Common myeloid progenitor, CD34-positive (primary cell): Measurements from ENCODE around the gene SPATA46.

ENCODE experiments used
- CTCF ChIA-PET: fragments of 350-600 bp; sonication (Branson Sonifier 250); formaldehyde crosslinking; loops from one replicate; lab custom pipeline; 2021; ENCODE audit warnings: antibody characterized with exemption; lab: Charles Lee
- POLR2A ChIA-PET: fragments of 350-600 bp; sonication (Branson Sonifier 250); formaldehyde crosslinking; loops from one replicate; lab custom pipeline; 2021; ENCODE audit warnings: antibody characterized with exemption; lab: Charles Lee
- DNase-seq, 3 donors: peaks; one replicate each; pipeline versions ENCODE4 v3.0.0 to v3.0.0-alpha.2; 2013
- H3K27ac ChIP-seq, 2 experiments: 1 replicate in 1 of 2; 2 replicates in 1 of 2; pipeline ENCODE4 v1.7.0; 2013; ENCODE audit warnings: inconsistent platforms in 2 of 2, low read length in 2 of 2, mild to moderate bottlenecking in 2 of 2, low read depth in 1 of 2, moderate library complexity in 1 of 2; ENCODE audit not compliant: severe bottlenecking in 2 of 2, insufficient read depth in 1 of 2, poor library complexity in 1 of 2
- H3K27me3 ChIP-seq, 5 experiments: replicated peaks in 2 of 5; 1 replicate in 3 of 5; 2 replicates in 2 of 5; pipeline versions ENCODE4 v1.6.1 to v1.7.0; 2013; ENCODE audit warnings: low read length in 4 of 5, mild to moderate bottlenecking in 2 of 5, moderate library complexity in 2 of 5, inconsistent platforms in 1 of 5; ENCODE audit not compliant: insufficient read depth in 5 of 5, control insufficient read depth in 4 of 5
- H3K36me3 ChIP-seq, 4 experiments: 1 replicate in 2 of 4; 2 replicates in 2 of 4; pipeline versions ENCODE4 v1.6.1 to v1.7.0; 2013; ENCODE audit warnings: low read length in 3 of 4, control low read depth in 1 of 4, mild to moderate bottlenecking in 1 of 4; ENCODE audit not compliant: control insufficient read depth in 4 of 4, insufficient read depth in 4 of 4
- H3K4me1 ChIP-seq, 4 experiments: 1 replicate in 3 of 4; 2 replicates in 1 of 4; pipeline versions ENCODE4 v1.6.1 to v1.7.1; 2013; ENCODE audit warnings: low read length in 3 of 4, mild to moderate bottlenecking in 3 of 4, control low read depth in 1 of 4, inconsistent platforms in 1 of 4, moderate library complexity in 1 of 4; ENCODE audit not compliant: control insufficient read depth in 4 of 4, insufficient read depth in 4 of 4; ENCODE audit errors: control extremely low read depth in 1 of 4
- H3K4me3 ChIP-seq, 7 experiments: 1 replicate in 4 of 7; 2 replicates in 3 of 7; pipeline versions ENCODE4 v1.5.1 to v1.7.0; 2013; ENCODE audit warnings: mild to moderate bottlenecking in 7 of 7, low read length in 6 of 7, moderate library complexity in 6 of 7, inconsistent platforms in 2 of 7, low read depth in 2 of 7, control low read depth in 1 of 7; ENCODE audit not compliant: insufficient read depth in 4 of 7, control insufficient read depth in 1 of 7; ENCODE audit errors: extremely low read depth in 1 of 7
- H3K9me3 ChIP-seq, 5 experiments: 1 replicate in 4 of 5; 2 replicates in 1 of 5; pipeline versions ENCODE4 v1.6.1 to v1.7.1; 2013; ENCODE audit warnings: low read length in 4 of 5, mild to moderate bottlenecking in 2 of 5, inconsistent platforms in 1 of 5, low read depth in 1 of 5, moderate library complexity in 1 of 5; ENCODE audit not compliant: control insufficient read depth in 4 of 5, insufficient read depth in 2 of 5; ENCODE audit errors: control extremely low read depth in 1 of 5
- WGBS: methylation state at CpG from one replicate; pipeline ENCODE4 v1.1.5; 2013; ENCODE audit not compliant: insufficient coverage; 5-methylcytosine and 5-hydroxymethylcytosine counted together

SPATA46 gene

DNA sequence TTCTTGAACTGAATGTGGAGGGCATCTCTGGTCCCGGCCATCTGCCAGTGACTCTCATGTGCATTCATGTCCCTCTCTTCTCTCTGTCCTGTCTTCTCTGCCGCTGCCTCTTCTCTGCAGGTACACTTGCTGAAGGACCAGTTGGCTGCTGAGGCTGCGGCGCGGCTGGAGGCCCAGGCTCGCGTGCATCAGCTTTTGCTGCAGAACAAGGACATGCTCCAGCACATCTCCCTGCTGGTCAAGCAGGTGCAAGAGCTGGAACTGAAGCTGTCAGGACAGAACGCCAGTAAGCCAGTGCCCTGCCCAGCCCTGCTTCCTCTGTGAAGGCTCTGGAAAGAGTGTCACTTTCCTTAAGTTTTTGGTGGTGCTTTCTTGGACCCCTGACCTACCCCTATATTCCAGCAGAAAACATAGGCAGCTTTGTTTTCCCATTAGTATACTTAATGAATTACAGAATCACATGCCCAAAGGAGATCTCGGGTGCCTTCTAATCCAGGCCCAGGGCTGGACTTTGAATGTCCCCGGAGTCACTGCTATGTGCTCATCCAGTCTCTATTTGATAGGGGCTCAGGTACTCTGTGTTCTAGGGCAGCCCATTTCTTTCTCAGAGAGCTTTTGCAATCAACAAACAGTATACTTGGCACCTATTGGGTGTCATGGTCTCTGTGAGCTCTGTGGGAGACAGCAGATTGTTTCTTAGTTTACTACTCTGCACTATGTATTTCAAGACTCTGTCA is 11.2 kb downstream of the SPATA46 start:
- no peak for DNase-seq
- Histone ChIP-seq H3K4me1 (no peaks in the 10 kb centered on the region), H3K4me3 (no peak overlapping the region), H3K27ac (no peak overlapping the region), H3K9me3 (no peaks in the 10 kb centered on the region), H3K36me3 (no peaks in the 10 kb centered on the region), H3K27me3 (no peaks in the 10 kb centered on the region)
- CTCF ChIA-PET, result interaction anchor here (1.1 to 2.5 kb wide), 2 partner anchors 10 kb away, joined by 3 to 8 read pairs; no protein-coding TSS in a partner anchor
- WGBS, result 89% methylated on average over 9 of the region's 10 CpGs
- POLR2A ChIA-PET, result no interaction called here

DNA sequence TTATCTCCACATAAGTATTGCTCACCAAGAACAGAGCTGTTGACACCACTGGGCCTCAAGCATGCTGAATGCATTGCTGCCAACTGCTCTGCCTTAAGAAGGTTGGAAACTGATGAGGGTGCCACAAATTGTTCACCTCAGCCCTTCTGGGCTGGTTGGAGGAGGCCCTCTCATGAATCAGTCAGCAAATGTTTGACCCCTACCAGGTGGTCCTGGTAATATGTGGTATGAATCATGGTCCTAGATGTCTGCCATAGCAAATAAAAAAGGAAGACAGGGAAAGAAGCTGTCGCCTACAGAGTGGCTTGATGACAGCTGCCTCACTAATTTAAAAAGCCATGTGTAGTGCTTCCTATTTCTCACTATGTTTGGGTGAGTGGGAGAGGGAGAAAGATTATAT is 12.2 kb downstream of the SPATA46 start:
- H3K27me3 ChIP-seq, result no peaks in the 10 kb centered on the region
- CTCF ChIA-PET, result interaction anchor here (0.8 to 2.8 kb wide), 3 partner anchors 8 to 15 kb away, joined by 3 to 11 read pairs (median 8); no protein-coding TSS in a partner anchor
- no peaks in the 10 kb centered on the region for H3K36me3 ChIP-seq
- no peak overlapping the region for H3K4me3 ChIP-seq
- no peaks in the 10 kb centered on the region for H3K4me1 ChIP-seq
- no peak for DNase-seq
- WGBS, result 90% methylated on average over 1 of the region's 1 CpG
- no peak overlapping the region for H3K27ac ChIP-seq
- POLR2A ChIA-PET, result no interaction called here
- no peaks in the 10 kb centered on the region for H3K9me3 ChIP-seq

DNA sequence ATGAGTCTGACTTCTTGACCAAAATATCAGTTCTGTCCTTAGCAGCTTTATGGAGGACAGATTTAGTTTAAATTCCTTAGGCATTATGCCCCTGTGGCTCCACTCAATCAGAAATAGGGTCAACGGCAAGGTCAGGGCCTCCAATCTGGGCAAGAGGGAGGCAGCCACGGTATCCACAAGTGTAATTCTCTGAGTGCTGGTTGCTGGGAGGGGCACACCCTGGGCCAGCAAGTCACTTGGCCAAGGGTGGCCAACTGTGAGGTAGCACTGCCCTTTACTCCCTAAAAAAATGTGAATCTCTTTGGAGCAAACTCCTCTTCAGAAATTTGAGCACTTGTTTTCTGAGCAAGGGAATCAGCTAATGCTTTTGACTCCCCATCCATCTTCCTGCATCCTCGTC is 12.8 kb downstream of the SPATA46 start:
- POLR2A ChIA-PET, result no interaction called here
- Histone ChIP-seq H3K27ac (no peak overlapping the region), H3K4me3 (no peak overlapping the region), H3K9me3 (no peaks in the 10 kb centered on the region), H3K27me3 (no peaks in the 10 kb centered on the region), H3K36me3 (no peaks in the 10 kb centered on the region), H3K4me1 (no peaks in the 10 kb centered on the region)
- 100% methylated on average over 2 of the region's 3 CpGs for WGBS
- DNase-seq, result no peak
- CTCF ChIA-PET, result interaction anchor here (2.5 to 2.8 kb wide), 2 partner anchors 8 to 9 kb away, joined by 8 to 11 read pairs; no protein-coding TSS in a partner anchor

DNA sequence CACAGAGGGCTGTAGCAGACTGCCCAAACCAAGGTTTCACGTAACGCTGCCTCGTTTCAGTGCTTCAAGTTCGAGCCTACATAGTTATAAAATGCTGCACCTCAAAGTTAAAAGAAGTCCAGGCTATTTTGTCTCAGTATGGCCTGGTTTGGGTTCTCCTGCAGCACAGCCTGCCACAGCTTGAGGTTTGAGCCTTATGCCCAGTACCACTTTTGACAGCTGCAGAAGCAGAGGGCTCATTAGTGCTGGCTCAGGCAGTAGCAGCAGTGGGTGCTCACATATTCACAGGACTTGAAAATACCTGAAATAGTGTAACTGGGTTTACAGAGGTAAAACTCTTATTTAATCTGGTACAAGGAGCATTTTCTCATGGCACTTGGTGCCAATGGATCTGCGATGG is 15.3 kb downstream of the SPATA46 start:
- Histone ChIP-seq H3K4me1 (no peaks in the 10 kb centered on the region), H3K4me3 (no peak overlapping the region), H3K27me3 (no peaks in the 10 kb centered on the region), H3K9me3 (no peaks in the 10 kb centered on the region), H3K27ac (no peak overlapping the region), H3K36me3 (no peaks in the 10 kb centered on the region)
- no peak for DNase-seq
- CTCF ChIA-PET, result interaction anchor here (1.1 kb wide), 1 partner anchor 10 kb away, joined by 3 read pairs; no protein-coding TSS in a partner anchor
- 93% methylated on average over 5 of the region's 5 CpGs for WGBS
- POLR2A ChIA-PET, result no interaction called here

DNA sequence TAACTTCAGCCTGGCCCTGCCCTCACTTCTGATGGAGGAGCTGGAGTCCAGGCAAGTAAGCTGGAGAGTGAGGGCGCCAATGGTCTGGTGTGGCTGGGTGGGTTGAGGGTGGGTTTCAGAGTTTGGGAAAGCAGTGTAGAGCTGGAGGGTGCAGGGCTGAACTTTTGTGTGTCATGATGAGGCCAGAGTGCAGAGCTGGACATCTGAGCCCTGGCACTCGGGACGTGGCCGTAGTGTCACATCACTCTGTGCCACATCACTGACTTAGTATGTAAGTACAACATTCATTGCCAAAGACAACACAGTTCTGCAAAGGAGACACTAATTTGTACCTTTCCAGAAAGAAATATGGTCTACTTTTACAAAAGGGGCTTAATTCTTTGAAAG is 15.8 kb downstream of the SPATA46 start:
- H3K27me3 ChIP-seq, result no peaks in the 10 kb centered on the region
- no peak for DNase-seq
- WGBS, result 100% methylated on average over 3 of the region's 4 CpGs

DNA sequence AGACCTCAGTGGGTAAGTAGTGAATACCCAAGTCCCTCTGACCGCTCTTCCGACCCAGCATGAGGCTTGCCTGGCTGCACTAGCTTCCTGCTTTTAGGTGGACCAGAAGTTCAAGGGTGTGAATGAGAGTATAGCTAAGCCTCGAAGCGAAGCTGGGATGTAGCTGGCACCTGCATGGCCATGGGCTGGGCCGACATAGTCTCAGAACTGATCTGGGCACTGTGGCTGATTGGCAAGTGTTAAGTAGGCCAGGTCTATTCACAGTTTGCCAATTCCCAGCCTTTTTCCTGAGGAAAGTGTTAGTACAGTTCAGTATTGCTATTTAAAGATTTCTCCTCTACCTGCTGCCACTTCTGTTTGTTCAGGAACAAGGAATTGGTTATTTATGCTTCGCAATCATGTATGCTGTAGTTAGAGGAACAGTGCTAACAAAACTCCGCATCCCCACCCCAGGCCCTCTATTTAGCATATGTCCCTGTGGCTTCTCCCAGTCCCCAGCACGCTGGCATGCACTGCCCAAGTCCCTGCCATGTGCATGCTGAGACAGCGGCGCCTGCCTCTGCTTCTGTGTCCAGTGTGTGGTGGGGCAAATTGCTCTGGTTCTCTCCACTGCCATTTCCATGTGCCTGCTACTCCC is 16.3 kb downstream of the SPATA46 start:
- POLR2A ChIA-PET, result no interaction called here
- WGBS, result 99% methylated on average over 7 of the region's 10 CpGs

More for the DNA sequence above, 15.8 kb downstream of the SPATA46 start:
- no peaks in the 10 kb centered on the region for H3K36me3 ChIP-seq
- no peaks in the 10 kb centered on the region for H3K9me3 ChIP-seq
- ChIA-PET POLR2A (no interaction called here), CTCF (interaction anchor here (1.1 kb wide), 1 partner anchor 11 kb away, joined by 3 read pairs; no protein-coding TSS in a partner anchor)
- no peak overlapping the region for H3K27ac ChIP-seq
- no peaks in the 10 kb centered on the region for H3K4me1 ChIP-seq
- no peak overlapping the region for H3K4me3 ChIP-seq

More for the DNA sequence above, 16.3 kb downstream of the SPATA46 start:
- H3K27me3 ChIP-seq, result no peaks in the 10 kb centered on the region
- no peaks in the 10 kb centered on the region for H3K4me1 ChIP-seq
- H3K4me3 ChIP-seq, result no peak overlapping the region
- no peak for DNase-seq
- no peaks in the 10 kb centered on the region for H3K36me3 ChIP-seq
- no peaks in the 10 kb centered on the region for H3K9me3 ChIP-seq
- H3K27ac ChIP-seq, result no peak overlapping the region
- CTCF ChIA-PET, result interaction anchor here (0.7 to 1.2 kb wide), 5 partner anchors 8 to 107 kb away, joined by 3 to 5 read pairs (median 3); partner anchors contain the start of gene SPATA46
